Kidney epithelial cell (primary cell): ENCODE data around the gene OR5M10. TPM values are rescaled to one million over a fixed set of nuclear protein-coding genes. Genes with fewer than 3 reads are reported as not detected.
A peak's percentile ranks its signal among the peaks of the same experiment; 100 is the strongest.
"Not testable (repeated sequence)": the region's sequence is repeated elsewhere in the genome, so short reads cannot be mapped to it uniquely, and the experiment has no call there.

Source experiments
- DNase-seq: peaks from one replicate; pipeline ENCODE4 v3.0.0-alpha.2; 2010; ENCODE audit warnings: low read depth
- H3K27me3 ChIP-seq: 2 replicates; pipeline ENCODE4 v1.6.0; 2011; ENCODE audit warnings: low read length; ENCODE audit not compliant: control insufficient read depth, insufficient read depth
- H3K36me3 ChIP-seq: 2 replicates; pipeline ENCODE4 v1.5.1; 2011; ENCODE audit warnings: low read length; ENCODE audit not compliant: control insufficient read depth, insufficient read depth
- H3K4me3 ChIP-seq: 2 replicates; pipeline ENCODE4 v1.5.1; 2011; ENCODE audit warnings: low read depth, mild to moderate bottlenecking, control low read depth, low read length
- CTCF ChIP-seq: IDR thresholded peaks from 2 replicates; pipeline ENCODE4 v1.5.1; 2011; ENCODE audit warnings: mild to moderate bottlenecking, moderate library complexity, low read length, control low read depth, inconsistent platforms; ENCODE audit not compliant: insufficient read depth, poor library complexity, severe bottlenecking
- total RNA-seq: library from RNA; depleted of rRNA; stranded (reverse); fragments of >200 nt; gene quantifications from 2 replicates; pipeline ENCODE4 v1.2.3, GENCODE V29; 2015

Gene OR5M10
- total RNA-seq = not detected in 2 replicates

GRCh38 chr11:56577621-56578020, at the start of gene OR5M10:
OR5M10 (minus strand) TSS chr11:56577721; CDS start chr11:56577721, 0 bp downstream.
- H3K4me3 ChIP-seq = no peak within 1 kb of the TSS
- TF ChIP-seq CTCF = no peak
- no peak for DNase-seq
- H3K27me3 ChIP-seq = no peaks in the 10 kb centered on the region
- H3K36me3 ChIP-seq = no peaks in the 10 kb centered on the region

GRCh38 chr11:56625946-56626345, 48.4 kb upstream of the OR5M10 start:
- no peak for DNase-seq
- TF ChIP-seq CTCF = no peak
- H3K4me3 ChIP-seq = no peak overlapping the region
- H3K36me3 ChIP-seq = no peaks in the 10 kb centered on the region
- no peaks in the 10 kb centered on the region for H3K27me3 ChIP-seq

GRCh38 chr11:56624661-56625110, 47.2 kb upstream of the OR5M10 start:
- Histone ChIP-seq H3K27me3 (no peaks in the 10 kb centered on the region), H3K36me3 (no peaks in the 10 kb centered on the region), H3K4me3 (no peak overlapping the region)
- peak; percentile 45 for DNase-seq
- peak; percentile 47 for TF ChIP-seq CTCF

GRCh38 chr11:56611174-56611573, 33.7 kb upstream of the OR5M10 start:
- Histone ChIP-seq H3K36me3 (no peaks in the 10 kb centered on the region), H3K27me3 (no peaks in the 10 kb centered on the region), H3K4me3 (no peak overlapping the region)
- TF ChIP-seq CTCF = no peak
- DNase-seq = no peak

GRCh38 chr11:56592088-56592717, 14.7 kb upstream of the OR5M10 start:
- not testable (repeated sequence) for DNase-seq, H3K27me3 ChIP-seq, H3K4me3 ChIP-seq

GRCh38 chr11:56558574-56558973, 18.9 kb downstream of the OR5M10 start:
- no peak for DNase-seq
- Histone ChIP-seq H3K4me3 (no peak overlapping the region), H3K36me3 (no peaks in the 10 kb centered on the region), H3K27me3 (no peaks in the 10 kb centered on the region)
- TF ChIP-seq CTCF = no peak

More at GRCh38 chr11:56592088-56592717, 14.7 kb upstream of the OR5M10 start:
- not testable (repeated sequence) for H3K36me3 ChIP-seq

- not testable (repeated sequence) for DNase-seq, H3K36me3 ChIP-seq, H3K4me3 ChIP-seq, H3K27me3 ChIP-seq
These were observed 22.8 kb downstream of the OR5M10 start for GRCh38 chr11:56554691-56555090.
